ENCODE data around the gene COL6A3. TPM values are rescaled to one million over a fixed set of nuclear protein-coding genes. Genes with fewer than 3 reads are reported as not detected.

The COL6A3 gene
- total RNA-seq, 1 experiment from 2014 or later: 1.2 TPM

DNA sequence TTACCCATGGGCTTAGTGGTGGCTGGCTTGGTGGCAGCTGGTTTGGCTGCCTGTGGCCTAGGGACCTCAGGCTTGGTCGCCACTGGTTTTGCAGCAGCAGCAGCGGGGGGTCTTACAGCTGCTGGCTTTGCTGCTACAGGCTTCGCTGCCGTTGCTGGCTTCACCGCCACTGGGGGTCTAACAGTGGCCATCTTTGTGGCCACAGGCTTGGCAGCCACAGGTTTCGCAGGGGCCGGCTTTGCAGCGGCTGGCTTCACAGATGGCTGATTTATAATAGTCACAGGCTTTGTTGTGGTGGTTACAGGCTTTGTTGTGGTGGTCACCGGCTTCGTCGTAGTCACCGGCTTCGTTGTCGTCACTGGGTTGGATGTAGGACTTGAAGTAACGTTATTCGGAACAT is 77.8 kb downstream of the COL6A3 start:
- Histone ChIP-seq H3K4me3 (replicated peaks in 1 of 2; ENCODE audit: low read depth in 1 of 2, low read length in 2 of 2) (no peak overlapping the region), H4K20me1 (ENCODE audit: insufficient read depth) (no peaks in the 10 kb centered on the region), H3K27me3 (ENCODE audit: insufficient read depth, low read length) (no peaks in the 10 kb centered on the region), H2AFZ (ENCODE audit: low read depth, low read length, poor library complexity, severe bottlenecking) (no peak overlapping the region), H3K9me2 (ENCODE audit: insufficient read depth) (no peaks in the 10 kb centered on the region), H3K4me2 (ENCODE audit: low read length) (no peak overlapping the region), H3K9me3 (ENCODE audit: control insufficient read depth in 1 of 2, insufficient read depth in 1 of 2, low read depth in 1 of 2, low read length in 2 of 2) (no peaks in the 10 kb centered on the region), H3K9ac (ENCODE audit: low read length) (no peak overlapping the region), H3K4me1 (ENCODE audit: control insufficient read depth in 1 of 2, insufficient read depth in 2 of 2, low read length in 2 of 2) (no peaks in the 10 kb centered on the region), H3K36me3 (ENCODE audit: control insufficient read depth in 1 of 2, insufficient read depth in 2 of 2, low read length in 2 of 2) (no peaks in the 10 kb centered on the region), H3K79me2 (ENCODE audit: insufficient read depth, low read length) (no peaks in the 10 kb centered on the region), H3K27ac (ENCODE audit: low read depth, low read length) (no peak overlapping the region)
- ChIA-PET POLR2A (no interaction called here), CTCF (no interaction called here), RAD21 (ENCODE audit: low non-redundant PET in 1 of 2, low total read pairs in 2 of 2, uncharacterized antibody in 2 of 2, unreplicated experiment in 2 of 2) (no interaction called here)
- DNase-seq (ENCODE audit: low read depth, low spot score) (no peak), ATAC-seq (no peak)
- intact Hi-C loops (cut with micrococcal nuclease): no loop called here
- no peak for TF ChIP-seq CBX3 (IDR thresholded peaks at IDR 0.05; ENCODE audit: low read depth)
- no peak for TF ChIP-seq SIN3A (IDR thresholded peaks at IDR 0.05; ENCODE audit: low read depth)
- TF ChIP-seq, protein P1, sequence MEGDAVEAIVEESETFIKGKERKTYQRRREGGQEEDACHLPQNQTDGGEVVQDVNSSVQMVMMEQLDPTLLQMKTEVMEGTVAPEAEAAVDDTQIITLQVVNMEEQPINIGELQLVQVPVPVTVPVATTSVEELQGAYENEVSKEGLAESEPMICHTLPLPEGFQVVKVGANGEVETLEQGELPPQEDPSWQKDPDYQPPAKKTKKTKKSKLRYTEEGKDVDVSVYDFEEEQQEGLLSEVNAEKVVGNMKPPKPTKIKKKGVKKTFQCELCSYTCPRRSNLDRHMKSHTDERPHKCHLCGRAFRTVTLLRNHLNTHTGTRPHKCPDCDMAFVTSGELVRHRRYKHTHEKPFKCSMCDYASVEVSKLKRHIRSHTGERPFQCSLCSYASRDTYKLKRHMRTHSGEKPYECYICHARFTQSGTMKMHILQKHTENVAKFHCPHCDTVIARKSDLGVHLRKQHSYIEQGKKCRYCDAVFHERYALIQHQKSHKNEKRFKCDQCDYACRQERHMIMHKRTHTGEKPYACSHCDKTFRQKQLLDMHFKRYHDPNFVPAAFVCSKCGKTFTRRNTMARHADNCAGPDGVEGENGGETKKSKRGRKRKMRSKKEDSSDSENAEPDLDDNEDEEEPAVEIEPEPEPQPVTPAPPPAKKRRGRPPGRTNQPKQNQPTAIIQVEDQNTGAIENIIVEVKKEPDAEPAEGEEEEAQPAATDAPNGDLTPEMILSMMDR (IDR thresholded peaks at IDR 0.05 in 2 of 3, conservative IDR thresholded peaks at IDR 0.05 in 1 of 3; ENCODE audit: borderline replicate concordance in 1 of 3, insufficient read depth in 1 of 3, low read depth in 2 of 3, low read length in 2 of 3): no peak
- TF ChIP-seq POLR2A (IDR thresholded peaks at IDR 0.05; ENCODE audit: borderline replicate concordance, extremely low read depth, insufficient read depth, insufficient read length): no peak
- TF ChIP-seq CEBPB (IDR thresholded peaks at IDR 0.05; ENCODE audit: low read depth): no peak
- TF ChIP-seq FOSL1 (IDR thresholded peaks at IDR 0.05; ENCODE audit: low read depth): no peak
- TF ChIP-seq RAD21 (IDR thresholded peaks at IDR 0.05; ENCODE audit: low read depth): no peak
- TF ChIP-seq POLR2AphosphoS5 (IDR thresholded peaks at IDR 0.05; ENCODE audit: low read depth, low read length): no peak
- TF ChIP-seq, protein P2, sequence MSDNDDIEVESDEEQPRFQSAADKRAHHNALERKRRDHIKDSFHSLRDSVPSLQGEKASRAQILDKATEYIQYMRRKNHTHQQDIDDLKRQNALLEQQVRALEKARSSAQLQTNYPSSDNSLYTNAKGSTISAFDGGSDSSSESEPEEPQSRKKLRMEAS (IDR thresholded peaks at IDR 0.05): no peak
- TF ChIP-seq EZH2 (IDR thresholded peaks at IDR 0.05): no peak
- no peak for TF ChIP-seq ZFX (IDR thresholded peaks at IDR 0.05)
- TF ChIP-seq, protein P3, sequence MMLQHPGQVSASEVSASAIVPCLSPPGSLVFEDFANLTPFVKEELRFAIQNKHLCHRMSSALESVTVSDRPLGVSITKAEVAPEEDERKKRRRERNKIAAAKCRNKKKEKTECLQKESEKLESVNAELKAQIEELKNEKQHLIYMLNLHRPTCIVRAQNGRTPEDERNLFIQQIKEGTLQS (IDR thresholded peaks at IDR 0.05): no peak
- no peak for TF ChIP-seq EZH2phosphoT487 (IDR thresholded peaks at IDR 0.05; ENCODE audit: borderline replicate concordance)
- no peak for TF ChIP-seq YY1 (IDR thresholded peaks at IDR 0.05; ENCODE audit: extremely low read depth, insufficient replicate concordance, low read depth, low read length)
- TF ChIP-seq, protein P4, sequence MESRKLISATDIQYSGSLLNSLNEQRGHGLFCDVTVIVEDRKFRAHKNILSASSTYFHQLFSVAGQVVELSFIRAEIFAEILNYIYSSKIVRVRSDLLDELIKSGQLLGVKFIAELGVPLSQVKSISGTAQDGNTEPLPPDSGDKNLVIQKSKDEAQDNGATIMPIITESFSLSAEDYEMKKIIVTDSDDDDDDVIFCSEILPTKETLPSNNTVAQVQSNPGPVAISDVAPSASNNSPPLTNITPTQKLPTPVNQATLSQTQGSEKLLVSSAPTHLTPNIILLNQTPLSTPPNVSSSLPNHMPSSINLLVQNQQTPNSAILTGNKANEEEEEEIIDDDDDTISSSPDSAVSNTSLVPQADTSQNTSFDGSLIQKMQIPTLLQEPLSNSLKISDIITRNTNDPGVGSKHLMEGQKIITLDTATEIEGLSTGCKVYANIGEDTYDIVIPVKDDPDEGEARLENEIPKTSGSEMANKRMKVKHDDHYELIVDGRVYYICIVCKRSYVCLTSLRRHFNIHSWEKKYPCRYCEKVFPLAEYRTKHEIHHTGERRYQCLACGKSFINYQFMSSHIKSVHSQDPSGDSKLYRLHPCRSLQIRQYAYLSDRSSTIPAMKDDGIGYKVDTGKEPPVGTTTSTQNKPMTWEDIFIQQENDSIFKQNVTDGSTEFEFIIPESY (IDR thresholded peaks at IDR 0.05; ENCODE audit: extremely low read depth, insufficient replicate concordance, low read length): no peak
- TF ChIP-seq JUND (IDR thresholded peaks at IDR 0.05): no peak
- BruUV-seq (replicated peaks): no TSS peak
